K562 (cell line): ENCODE measurements around the gene PHC3. TPM values are rescaled to one million over a fixed set of nuclear protein-coding genes. Genes with fewer than 3 reads are reported as not detected.
A peak's percentile ranks its signal among the peaks of the same experiment; 100 is the strongest.

Source experiments
- ATF3 ChIP-seq, 2 experiments: fragments of 450-650 bp in 1 of 2; sonication (generic) in 1 of 2; formaldehyde crosslinking in 1 of 2; IDR thresholded peaks in 1 of 2; conservative IDR thresholded peaks in 1 of 2; 2 replicates each; pipeline versions ENCODE4 v1.6.1 to v1.8.1; 2016 to 2023; ENCODE audit warnings: mild to moderate bottlenecking in 2 of 2, moderate library complexity in 2 of 2, inconsistent platforms in 1 of 2, missing genetic modification reagents in 1 of 2
- CC2D1A ChIP-seq: fragments of 450-650 bp; IDR thresholded peaks from 2 replicates; pipeline ENCODE4 v1.6.1; 2017; ENCODE audit warnings: mild to moderate bottlenecking
- CHAMP1 ChIP-seq: fragments of 450-650 bp; IDR thresholded peaks from 2 replicates; pipeline ENCODE4 v1.6.1; 2016; ENCODE audit warnings: mild to moderate bottlenecking
- CREB3 ChIP-seq: fragments of 450-650 bp; conservative IDR thresholded peaks from 2 replicates; pipeline ENCODE4 v1.6.1; 2016; ENCODE audit warnings: missing genetic modification characterization, low read depth, mild to moderate bottlenecking, missing compliant biosample characterization, moderate library complexity
- ETV1 ChIP-seq: fragments of 450-650 bp; conservative IDR thresholded peaks from 2 replicates; pipeline ENCODE4 v1.6.1; 2016; ENCODE audit warnings: missing genetic modification characterization, control low read depth, low read depth, missing compliant biosample characterization
- ETV6 ChIP-seq, 3 experiments: fragments of 150-350 bp in 1 of 3; sonication (generic) in 1 of 3; formaldehyde crosslinking in 1 of 3; IDR thresholded peaks; 2 replicates each; pipeline versions ENCODE4 v1.6.1 to v1.8.0; 2014 to 2022; ENCODE audit warnings: borderline replicate concordance in 2 of 3, low read depth in 2 of 3, antibody characterized with exemption in 1 of 3, low read length in 1 of 3, mild to moderate bottlenecking in 1 of 3, missing genetic modification reagents in 1 of 3
- KDM2B ChIP-seq: fragments of 250-450 bp; sonication (Bioruptor Pico); IDR thresholded peaks from 2 replicates; pipeline ENCODE4 v1.8.0; 2021; ENCODE audit warnings: mild to moderate bottlenecking, moderate library complexity
- MIER1 ChIP-seq: fragments of 450-650 bp; IDR thresholded peaks from 2 replicates; pipeline ENCODE4 v1.6.1; 2016; ENCODE audit warnings: antibody characterized with exemption, mild to moderate bottlenecking, low read depth
- MTA3 ChIP-seq: fragments of 450-650 bp; formaldehyde crosslinking; IDR thresholded peaks from 2 replicates; pipeline ENCODE4 v1.6.1; 2017; ENCODE audit warnings: mild to moderate bottlenecking, borderline replicate concordance
- MTF1 ChIP-seq: fragments of 250-450 bp; sonication (Bioruptor Pico); IDR thresholded peaks from 2 replicates; pipeline ENCODE4 v1.9.0; 2021; ENCODE audit warnings: moderate library complexity, mild to moderate bottlenecking, inconsistent platforms, borderline replicate concordance
- NFYB ChIP-seq: IDR thresholded peaks from 2 replicates; pipeline ENCODE4 v1.6.1; 2011; ENCODE audit warnings: mild to moderate bottlenecking, moderate library complexity; ENCODE audit not compliant: insufficient read length; ENCODE audit errors: extremely low read depth
- RBBP5 ChIP-seq: fragments of 200-600 bp; sonication (generic); IDR thresholded peaks from 2 replicates; pipeline ENCODE4 v1.6.1; 2012; ENCODE audit warnings: borderline replicate concordance, mild to moderate bottlenecking, low read length, control low read depth, inconsistent platforms; ENCODE audit not compliant: insufficient read depth, poor library complexity, severe bottlenecking
- TRIM24 ChIP-seq, 2 experiments: fragments of 450-650 bp; IDR thresholded peaks; 2 replicates each; pipeline ENCODE4 v1.6.1; 2016
- ZNF224 ChIP-seq: sonication (generic); formaldehyde crosslinking; IDR thresholded peaks from 2 replicates; pipeline ENCODE4 v1.8.0; 2022; ENCODE audit warnings: mild to moderate bottlenecking, missing genetic modification reagents
- polyA plus RNA-seq, 8 experiments: library from polyadenylated mRNA; depleted of rRNA in 4 of 8; stranded (reverse) in 5 of 8; unstranded in 3 of 8; fragments of >200 nt; fragmentation: Nextera tagmentation in 2 of 8; fragmentation: Illumina TruSeq in 1 of 8; extraction: Ambion mirVana in 2 of 8; extraction: Trizol in 1 of 8; gene quantifications; 2 replicates each; pipeline versions ENCODE4 v1.2.1 to v1.2.3, GENCODE V29; 2011 to 2014; ENCODE audit warnings: inconsistent platforms in 1 of 8, missing spikeins in 1 of 8
- total RNA-seq, 7 experiments: library from RNA; depleted of rRNA in 6 of 7; stranded (reverse); fragments of >200 nt in 6 of 7; fragmentation: Illumina TruSeq in 2 of 7; extraction: Trizol in 2 of 7; gene quantifications; 2 replicates each; pipeline versions ENCODE4 v1.2.1 to v1.2.3, GENCODE V29; 2011 to 2021; ENCODE audit warnings: low replicate concordance in 1 of 7
- TF ChIP-seq, protein P1 (sequence below), 3 experiments: fragments of 200-800 bp in 1 of 3; sonication (Bioruptor generic) in 1 of 3; sonication (generic) in 1 of 3; formaldehyde crosslinking in 1 of 3; IDR thresholded peaks; 2 replicates each; pipeline versions ENCODE4 v1.6.1 to v1.8.0; 2016 to 2022; ENCODE audit warnings: mild to moderate bottlenecking in 2 of 3, missing compliant biosample characterization in 2 of 3, missing genetic modification characterization in 2 of 3, missing genetic modification reagents in 1 of 3
- TF ChIP-seq, protein P2 (sequence below): fragments of 250-450 bp; sonication (Bioruptor Pico); IDR thresholded peaks from 2 replicates; pipeline ENCODE4 v1.9.0; 2021; ENCODE audit warnings: mild to moderate bottlenecking, inconsistent platforms

The PHC3 gene
- total and polyA plus RNA-seq, 9 of the 15 experiments (the other 6 are each of a cell fraction or from before 2014, with no cell fraction given): 3.1 to 21.6 (median 10.5) TPM

GRCh38 chr3:170221924-170222646 is 40.6 kb upstream of the PHC3 start, which contains the start of gene PRKCI (continued):
- TF ChIP-seq, protein P1, sequence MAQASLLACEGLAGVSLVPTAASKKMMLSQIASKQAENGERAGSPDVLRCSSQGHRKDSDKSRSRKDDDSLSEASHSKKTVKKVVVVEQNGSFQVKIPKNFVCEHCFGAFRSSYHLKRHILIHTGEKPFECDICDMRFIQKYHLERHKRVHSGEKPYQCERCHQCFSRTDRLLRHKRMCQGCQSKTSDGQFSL (CRISPR knock-in tag; IDR thresholded peaks at IDR 0.05): peak; percentile 65; the same call in 1 of the 2 replicates
- TF ChIP-seq, protein P1 (tag; IDR thresholded peaks at IDR 0.05): no peak
- peak; percentile 50 to 76; a peak in 2 of 4 replicates for TF ChIP-seq TRIM24 (IDR thresholded peaks at IDR 0.05)
- TF ChIP-seq CHAMP1: peak; percentile 90
- TF ChIP-seq CREB3 (tag): peak; percentile 73; the same call in 1 of the 2 replicates
- no peak for TF ChIP-seq ZNF224 (CRISPR knock-in tag)
- TF ChIP-seq MTF1 (CRISPR knock-in tag): no peak
- 0 out of 2 replicates have a peak, but pooled peaks have one; percentile 21 for TF ChIP-seq MTA3
- peak; percentile 89 for TF ChIP-seq RBBP5
- TF ChIP-seq ETV6 (IDR thresholded peaks at IDR 0.05; ENCODE audit: borderline replicate concordance in 1 of 2, low read depth in 2 of 2, low read length in 1 of 2): no peak
- no peak for TF ChIP-seq ETV6 (CRISPR knock-in tag; IDR thresholded peaks at IDR 0.05; ENCODE audit: borderline replicate concordance)
- TF ChIP-seq ATF3 (IDR thresholded peaks at IDR 0.05): peak; percentile 64; the same call in 1 of the 2 replicates
- no peak for TF ChIP-seq ATF3 (CRISPR knock-in tag; conservative IDR thresholded peaks at IDR 0.05)
- TF ChIP-seq KDM2B (CRISPR knock-in tag): no peak
- TF ChIP-seq, protein P2, sequence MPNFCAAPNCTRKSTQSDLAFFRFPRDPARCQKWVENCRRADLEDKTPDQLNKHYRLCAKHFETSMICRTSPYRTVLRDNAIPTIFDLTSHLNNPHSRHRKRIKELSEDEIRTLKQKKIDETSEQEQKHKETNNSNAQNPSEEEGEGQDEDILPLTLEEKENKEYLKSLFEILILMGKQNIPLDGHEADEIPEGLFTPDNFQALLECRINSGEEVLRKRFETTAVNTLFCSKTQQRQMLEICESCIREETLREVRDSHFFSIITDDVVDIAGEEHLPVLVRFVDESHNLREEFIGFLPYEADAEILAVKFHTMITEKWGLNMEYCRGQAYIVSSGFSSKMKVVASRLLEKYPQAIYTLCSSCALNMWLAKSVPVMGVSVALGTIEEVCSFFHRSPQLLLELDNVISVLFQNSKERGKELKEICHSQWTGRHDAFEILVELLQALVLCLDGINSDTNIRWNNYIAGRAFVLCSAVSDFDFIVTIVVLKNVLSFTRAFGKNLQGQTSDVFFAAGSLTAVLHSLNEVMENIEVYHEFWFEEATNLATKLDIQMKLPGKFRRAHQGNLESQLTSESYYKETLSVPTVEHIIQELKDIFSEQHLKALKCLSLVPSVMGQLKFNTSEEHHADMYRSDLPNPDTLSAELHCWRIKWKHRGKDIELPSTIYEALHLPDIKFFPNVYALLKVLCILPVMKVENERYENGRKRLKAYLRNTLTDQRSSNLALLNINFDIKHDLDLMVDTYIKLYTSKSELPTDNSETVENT (CRISPR knock-in tag): peak; percentile 89
- no peak for TF ChIP-seq NFYB
- 0 out of 2 replicates have a peak, but pooled peaks have one; percentile 24 for TF ChIP-seq CC2D1A
- no peak; the same call in 1 of the 2 replicates for TF ChIP-seq ETV1
- peak; percentile 82; the same call in 1 of the 2 replicates for TF ChIP-seq MIER1
